Breast epithelium (tissue), 3 donors: ENCODE data around the gene ATP13A2.

ENCODE experiments used
- CTCF ChIP-seq, 3 donors: fragments of 450-650 bp; IDR thresholded peaks; one replicate each; pipeline ENCODE4 v1.5.1; 2016 to 2017; ENCODE audit warnings: antibody characterized with exemption in 3 of 3, mild to moderate bottlenecking in 3 of 3, moderate library complexity in 3 of 3
- POLR2A ChIP-seq: fragments of 450-650 bp; IDR thresholded peaks from one replicate; pipeline ENCODE4 v1.6.1; 2016; ENCODE audit warnings: antibody characterized with exemption, mild to moderate bottlenecking, moderate library complexity

- TF ChIP-seq CTCF (IDR thresholded peaks at IDR 0.05) (no peak), POLR2A (no peak)
Measured at GRCh38 chr1:17002524-17002902, 9.2 kb downstream of the ATP13A2 start.
